ENCODE measurements around the gene SORCS2.
"Not testable (repeated sequence)": the region's sequence is repeated elsewhere in the genome, so short reads cannot be mapped to it uniquely, and the experiment has no call there.

DNA sequence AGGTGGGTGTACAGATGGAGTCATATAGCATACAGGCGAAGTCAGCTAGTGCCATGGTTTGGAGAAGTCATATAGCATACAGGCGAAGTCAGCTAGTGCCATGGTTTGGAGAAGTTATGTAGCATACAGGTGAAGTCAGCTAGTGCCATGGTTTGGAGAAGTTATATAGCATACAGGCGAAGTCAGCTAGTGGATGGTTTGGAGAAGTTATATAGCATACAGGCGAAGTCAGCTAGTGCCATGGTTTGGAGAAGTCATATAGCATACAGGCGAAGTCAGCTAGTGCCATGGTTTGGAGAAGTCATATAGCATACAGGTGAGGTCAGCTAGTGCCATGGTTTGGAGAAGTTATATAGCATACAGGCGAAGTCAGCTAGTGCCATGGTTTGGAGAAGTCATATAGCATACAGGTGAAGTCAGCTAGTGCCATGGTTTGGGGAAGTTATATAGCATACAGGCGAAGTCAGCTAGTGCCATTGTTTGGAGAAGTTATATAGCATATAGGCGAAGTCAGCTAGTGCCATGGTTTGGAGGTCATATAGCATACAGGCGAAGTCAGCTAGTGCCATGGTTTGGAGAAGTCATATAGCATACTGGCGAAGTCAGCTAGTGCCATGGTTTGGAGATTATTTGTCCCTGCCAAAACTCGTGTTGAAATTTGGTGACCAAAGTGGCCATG lies 385.2 kb downstream of the SORCS2 start:
- TF ChIP-seq, protein P1, sequence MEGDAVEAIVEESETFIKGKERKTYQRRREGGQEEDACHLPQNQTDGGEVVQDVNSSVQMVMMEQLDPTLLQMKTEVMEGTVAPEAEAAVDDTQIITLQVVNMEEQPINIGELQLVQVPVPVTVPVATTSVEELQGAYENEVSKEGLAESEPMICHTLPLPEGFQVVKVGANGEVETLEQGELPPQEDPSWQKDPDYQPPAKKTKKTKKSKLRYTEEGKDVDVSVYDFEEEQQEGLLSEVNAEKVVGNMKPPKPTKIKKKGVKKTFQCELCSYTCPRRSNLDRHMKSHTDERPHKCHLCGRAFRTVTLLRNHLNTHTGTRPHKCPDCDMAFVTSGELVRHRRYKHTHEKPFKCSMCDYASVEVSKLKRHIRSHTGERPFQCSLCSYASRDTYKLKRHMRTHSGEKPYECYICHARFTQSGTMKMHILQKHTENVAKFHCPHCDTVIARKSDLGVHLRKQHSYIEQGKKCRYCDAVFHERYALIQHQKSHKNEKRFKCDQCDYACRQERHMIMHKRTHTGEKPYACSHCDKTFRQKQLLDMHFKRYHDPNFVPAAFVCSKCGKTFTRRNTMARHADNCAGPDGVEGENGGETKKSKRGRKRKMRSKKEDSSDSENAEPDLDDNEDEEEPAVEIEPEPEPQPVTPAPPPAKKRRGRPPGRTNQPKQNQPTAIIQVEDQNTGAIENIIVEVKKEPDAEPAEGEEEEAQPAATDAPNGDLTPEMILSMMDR (IDR thresholded peaks at IDR 0.05), result not testable (repeated sequence)
- not testable (repeated sequence) for TF ChIP-seq POLR2A (IDR thresholded peaks at IDR 0.05)
